ENCODE measurements around the gene MAP4K3.
A peak's percentile ranks its signal among the peaks of the same experiment; 100 is the strongest.

Gene MAP4K3

GRCh38 chr2:39437522-39438296, 624 bp upstream of the MAP4K3 start:
- Histone ChIP-seq H3K79me2 (ENCODE audit: control insufficient read depth, insufficient read depth, low read length) (peaks cover 33% of the 10 kb centered on the region), H3K27ac (ENCODE audit: low read depth, low read length) (peak overlapping the region; percentile 80), H3K23ac (ENCODE audit: low read length) (no peak overlapping the region), H3K56ac (ENCODE audit: low read length) (peak overlapping the region; percentile 87), H2BK5ac (ENCODE audit: low read length) (no peak overlapping the region), H3K27me3 (ENCODE audit: insufficient read depth, low read length, poor library complexity) (no peaks in the 10 kb centered on the region), H3K4me2 (ENCODE audit: low read length) (peak overlapping the region; percentile 69), H3K36me3 (ENCODE audit: control insufficient read depth, insufficient read depth, low read length) (no peaks in the 10 kb centered on the region), H3K18ac (ENCODE audit: low read length) (peak overlapping the region; percentile 70), H4K5ac (ENCODE audit: low read length) (peak overlapping the region; percentile 44), H4K8ac (ENCODE audit: low read depth, low read length) (no peak overlapping the region), H2BK15ac (replicated peaks; ENCODE audit: low read depth) (no peak overlapping the region), H3K79me1 (ENCODE audit: low read length) (peaks cover 4% of the 10 kb centered on the region), H2AK5ac (ENCODE audit: low read length) (no peak overlapping the region), H2BK120ac (ENCODE audit: low read depth, low read length) (no peak overlapping the region), H3K4me3 (ENCODE audit: low read length) (peak overlapping the region; percentile 66), H3K4ac (ENCODE audit: low read depth, low read length) (peak overlapping the region; percentile 58), H3K4me1 (ENCODE audit: control insufficient read depth, low read depth, low read length) (peaks cover 7% of the 10 kb centered on the region), H3K9ac (ENCODE audit: low read length) (peak overlapping the region; percentile 79)
- WGBS (ENCODE audit: extremely low coverage, insufficient coverage, low lambda C conversion rate): no CpG with 5 or more reads among the region's 28 CpGs
- DNase-seq: no peak

GRCh38 chr2:39435741-39436591, 1.1 kb downstream of the MAP4K3 start:
- H3K27me3 ChIP-seq (ENCODE audit: insufficient read depth, low read length, poor library complexity): no peaks in the 10 kb centered on the region
- no peak overlapping the region for H3K4ac ChIP-seq (ENCODE audit: low read depth, low read length)
- H2BK15ac ChIP-seq (replicated peaks; ENCODE audit: low read depth): no peak overlapping the region
- peaks cover 13% of the 10 kb centered on the region for H3K4me1 ChIP-seq (ENCODE audit: control insufficient read depth, low read depth, low read length)
- no peak overlapping the region for H4K8ac ChIP-seq (ENCODE audit: low read depth, low read length)
- H3K36me3 ChIP-seq (ENCODE audit: control insufficient read depth, insufficient read depth, low read length): no peaks in the 10 kb centered on the region
- peak overlapping the region; percentile 87 for H3K4me3 ChIP-seq (ENCODE audit: low read length)
- H3K23ac ChIP-seq (ENCODE audit: low read length): peak overlapping the region; percentile 90
- peaks cover 8% of the 10 kb centered on the region for H3K79me1 ChIP-seq (ENCODE audit: low read length)
- H4K5ac ChIP-seq (ENCODE audit: low read length): no peak overlapping the region
- H3K18ac ChIP-seq (ENCODE audit: low read length): no peak overlapping the region
- H2AK5ac ChIP-seq (ENCODE audit: low read length): no peak overlapping the region
- WGBS (ENCODE audit: extremely low coverage, insufficient coverage, low lambda C conversion rate): no CpG with 5 or more reads among the region's 17 CpGs
- peak overlapping the region; percentile 53 for H3K4me2 ChIP-seq (ENCODE audit: low read length)
- H3K9ac ChIP-seq (ENCODE audit: low read length): peak overlapping the region; percentile 94
- no peak overlapping the region for H2BK120ac ChIP-seq (ENCODE audit: low read depth, low read length)
- H3K79me2 ChIP-seq (ENCODE audit: control insufficient read depth, insufficient read depth, low read length): peaks cover 45% of the 10 kb centered on the region
- DNase-seq: no peak
- H2BK5ac ChIP-seq (ENCODE audit: low read length): peak overlapping the region; percentile 43
- H3K27ac ChIP-seq (ENCODE audit: low read depth, low read length): peak overlapping the region; percentile 90
- peak overlapping the region; percentile 95 for H3K56ac ChIP-seq (ENCODE audit: low read length)

DNA sequence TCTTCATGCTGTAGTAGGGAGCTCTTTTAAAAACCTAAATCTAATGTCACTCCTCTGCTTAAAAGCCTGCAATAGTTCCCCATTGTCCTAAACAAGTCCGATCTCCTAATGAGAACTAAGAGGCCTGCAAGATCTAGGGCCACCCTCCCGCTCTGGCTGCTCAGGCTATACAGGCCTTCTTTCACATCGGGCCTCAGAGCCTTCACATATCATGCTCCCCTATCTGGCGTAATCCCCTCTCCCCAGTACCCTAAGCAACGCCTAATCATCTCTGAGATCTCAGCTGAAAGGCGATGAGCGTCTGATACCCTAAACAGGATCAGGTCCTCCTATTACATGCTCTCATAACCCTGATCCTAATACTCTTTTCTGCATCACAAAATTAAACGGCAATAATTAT, 1.9 kb downstream of the MAP4K3 start:
- Histone ChIP-seq H3K18ac (ENCODE audit: low read length) (no peak overlapping the region), H4K8ac (ENCODE audit: low read depth, low read length) (no peak overlapping the region), H3K9ac (ENCODE audit: low read length) (peak overlapping the region; percentile 55), H3K79me1 (ENCODE audit: low read length) (peaks cover 8% of the 10 kb centered on the region), H3K36me3 (ENCODE audit: control insufficient read depth, insufficient read depth, low read length) (no peaks in the 10 kb centered on the region), H2AK5ac (ENCODE audit: low read length) (no peak overlapping the region), H3K79me2 (ENCODE audit: control insufficient read depth, insufficient read depth, low read length) (peaks cover 49% of the 10 kb centered on the region), H3K4me1 (ENCODE audit: control insufficient read depth, low read depth, low read length) (peaks cover 13% of the 10 kb centered on the region), H4K5ac (ENCODE audit: low read length) (no peak overlapping the region), H3K27ac (ENCODE audit: low read depth, low read length) (no peak overlapping the region), H3K4me3 (ENCODE audit: low read length) (no peak overlapping the region), H2BK5ac (ENCODE audit: low read length) (no peak overlapping the region), H3K23ac (ENCODE audit: low read length) (no peak overlapping the region), H2BK120ac (ENCODE audit: low read depth, low read length) (no peak overlapping the region), H3K4ac (ENCODE audit: low read depth, low read length) (no peak overlapping the region), H3K27me3 (ENCODE audit: insufficient read depth, low read length, poor library complexity) (no peaks in the 10 kb centered on the region), H2BK15ac (replicated peaks; ENCODE audit: low read depth) (no peak overlapping the region), H3K56ac (ENCODE audit: low read length) (peak overlapping the region; percentile 77), H3K4me2 (ENCODE audit: low read length) (peak overlapping the region; percentile 49)
- no CpG with 5 or more reads among the region's 8 CpGs for WGBS (ENCODE audit: extremely low coverage, insufficient coverage, low lambda C conversion rate)
- peak; percentile 45 for DNase-seq

GRCh38 chr2:39434233-39434897, 2.7 kb downstream of the MAP4K3 start:
- Histone ChIP-seq H4K5ac (ENCODE audit: low read length) (no peak overlapping the region), H3K4me3 (ENCODE audit: low read length) (no peak overlapping the region), H3K56ac (ENCODE audit: low read length) (no peak overlapping the region), H3K4me2 (ENCODE audit: low read length) (no peak overlapping the region), H2BK5ac (ENCODE audit: low read length) (no peak overlapping the region), H2BK15ac (replicated peaks; ENCODE audit: low read depth) (no peak overlapping the region), H3K27ac (ENCODE audit: low read depth, low read length) (no peak overlapping the region), H2BK120ac (ENCODE audit: low read depth, low read length) (no peak overlapping the region), H3K9ac (ENCODE audit: low read length) (peak overlapping the region; percentile 10), H3K27me3 (ENCODE audit: insufficient read depth, low read length, poor library complexity) (no peaks in the 10 kb centered on the region), H3K23ac (ENCODE audit: low read length) (no peak overlapping the region), H4K8ac (ENCODE audit: low read depth, low read length) (no peak overlapping the region), H3K79me1 (ENCODE audit: low read length) (peaks cover 8% of the 10 kb centered on the region), H3K79me2 (ENCODE audit: control insufficient read depth, insufficient read depth, low read length) (peaks cover 54% of the 10 kb centered on the region), H3K4me1 (ENCODE audit: control insufficient read depth, low read depth, low read length) (peaks cover 13% of the 10 kb centered on the region), H3K36me3 (ENCODE audit: control insufficient read depth, insufficient read depth, low read length) (no peaks in the 10 kb centered on the region), H3K18ac (ENCODE audit: low read length) (no peak overlapping the region), H3K4ac (ENCODE audit: low read depth, low read length) (no peak overlapping the region), H2AK5ac (ENCODE audit: low read length) (no peak overlapping the region)
- peak; percentile 53 for DNase-seq
- no CpG with 5 or more reads among the region's 1 CpG for WGBS (ENCODE audit: extremely low coverage, insufficient coverage, low lambda C conversion rate)

- 95% methylated on average over 2 of the region's 5 CpGs for WGBS (ENCODE audit: extremely low coverage, insufficient coverage, low lambda C conversion rate)
- H3K4ac ChIP-seq (ENCODE audit: low read depth, low read length): no peak overlapping the region
- no peak overlapping the region for H4K8ac ChIP-seq (ENCODE audit: low read depth, low read length)
- no peak overlapping the region for H3K4me3 ChIP-seq (ENCODE audit: low read length)
- DNase-seq: no peak
- H3K4me2 ChIP-seq (ENCODE audit: low read length): no peak overlapping the region
- no peak overlapping the region for H3K18ac ChIP-seq (ENCODE audit: low read length)
- H3K79me2 ChIP-seq (ENCODE audit: control insufficient read depth, insufficient read depth, low read length): peaks cover 56% of the 10 kb centered on the region
- H3K9ac ChIP-seq (ENCODE audit: low read length): no peak overlapping the region
- H2AK5ac ChIP-seq (ENCODE audit: low read length): no peak overlapping the region
- no peak overlapping the region for H2BK120ac ChIP-seq (ENCODE audit: low read depth, low read length)
- H3K36me3 ChIP-seq (ENCODE audit: control insufficient read depth, insufficient read depth, low read length): no peaks in the 10 kb centered on the region
- no peak overlapping the region for H2BK15ac ChIP-seq (replicated peaks; ENCODE audit: low read depth)
- no peak overlapping the region for H3K23ac ChIP-seq (ENCODE audit: low read length)
- peaks cover 13% of the 10 kb centered on the region for H3K4me1 ChIP-seq (ENCODE audit: control insufficient read depth, low read depth, low read length)
- peaks cover 8% of the 10 kb centered on the region for H3K79me1 ChIP-seq (ENCODE audit: low read length)
- H3K27me3 ChIP-seq (ENCODE audit: insufficient read depth, low read length, poor library complexity): no peaks in the 10 kb centered on the region
- H3K56ac ChIP-seq (ENCODE audit: low read length): no peak overlapping the region
- H4K5ac ChIP-seq (ENCODE audit: low read length): no peak overlapping the region
- H3K27ac ChIP-seq (ENCODE audit: low read depth, low read length): no peak overlapping the region
- H2BK5ac ChIP-seq (ENCODE audit: low read length): no peak overlapping the region
These were observed 3.4 kb downstream of the MAP4K3 start for GRCh38 chr2:39433586-39434195.
